Measurements from ENCODE around the gene DGKI.

The DGKI gene

GRCh38 chr7:137475966-137476365 lies 370.8 kb downstream of the DGKI start:
- no peak for TF ChIP-seq CTCF (IDR thresholded peaks at IDR 0.05; ENCODE audit: control insufficient read depth, extremely low read depth, insufficient read depth)
- no peak overlapping the region for H3K4me3 ChIP-seq (ENCODE audit: low read depth, low read length)
- DNase-seq (ENCODE audit: low read depth): no peak

GRCh38 chr7:137474540-137475026 lies 372.2 kb downstream of the DGKI start:
- TF ChIP-seq CTCF (IDR thresholded peaks at IDR 0.05; ENCODE audit: control insufficient read depth, extremely low read depth, insufficient read depth): no peak
- H3K4me3 ChIP-seq (ENCODE audit: low read depth, low read length): no peak overlapping the region
- no peak for DNase-seq (ENCODE audit: low read depth)

GRCh38 chr7:137471128-137471527 lies 375.6 kb downstream of the DGKI start:
- no peak for TF ChIP-seq CTCF (IDR thresholded peaks at IDR 0.05; ENCODE audit: control insufficient read depth, extremely low read depth, insufficient read depth)
- no peak for DNase-seq (ENCODE audit: low read depth)
- no peak overlapping the region for H3K4me3 ChIP-seq (ENCODE audit: low read depth, low read length)

GRCh38 chr7:137469858-137470257 lies 376.9 kb downstream of the DGKI start:
- TF ChIP-seq CTCF (IDR thresholded peaks at IDR 0.05; ENCODE audit: control insufficient read depth, extremely low read depth, insufficient read depth): no peak
- DNase-seq (ENCODE audit: low read depth): no peak
- H3K4me3 ChIP-seq (ENCODE audit: low read depth, low read length): no peak overlapping the region

- TF ChIP-seq CTCF (IDR thresholded peaks at IDR 0.05; ENCODE audit: control insufficient read depth, extremely low read depth, insufficient read depth): no peak
- no peak for DNase-seq (ENCODE audit: low read depth)
- H3K4me3 ChIP-seq (ENCODE audit: low read depth, low read length): no peak overlapping the region
Observed at GRCh38 chr7:137469191-137469811, 377.5 kb downstream of the DGKI start.

- H3K4me3 ChIP-seq (ENCODE audit: low read depth, low read length): no peak overlapping the region
- DNase-seq (ENCODE audit: low read depth): no peak
- no peak for TF ChIP-seq CTCF (IDR thresholded peaks at IDR 0.05; ENCODE audit: control insufficient read depth, extremely low read depth, insufficient read depth)
Observed at GRCh38 chr7:137462847-137463246, 383.9 kb downstream of the DGKI start.
